ENCODE measurements around the gene ASAP3. TPM values are rescaled to one million over a fixed set of nuclear protein-coding genes. Genes with fewer than 3 reads are reported as not detected.

The ASAP3 gene
- total RNA-seq, 1 donor from 2014 or later: 96.6 TPM

DNA sequence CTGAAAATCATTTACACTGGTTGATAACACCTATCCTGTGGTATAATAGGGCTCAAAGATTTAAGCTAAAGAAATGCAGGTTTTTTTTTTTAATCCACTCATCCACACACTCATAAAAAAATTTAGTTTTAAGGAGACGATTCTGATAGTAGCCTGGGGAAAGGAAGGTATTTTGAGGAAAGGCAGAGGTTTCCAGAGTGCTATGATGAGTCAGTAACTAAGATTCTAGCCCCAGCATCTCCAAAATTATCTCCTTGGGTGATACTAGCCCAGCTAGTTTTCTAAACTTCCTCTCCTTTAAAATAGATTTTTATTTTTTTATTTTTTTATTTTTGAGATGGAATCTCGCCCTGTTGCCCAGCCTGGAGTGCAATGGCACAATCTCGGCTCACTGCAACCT lies 20.7 kb downstream of the ASAP3 start:
- TF ChIP-seq, protein P1, sequence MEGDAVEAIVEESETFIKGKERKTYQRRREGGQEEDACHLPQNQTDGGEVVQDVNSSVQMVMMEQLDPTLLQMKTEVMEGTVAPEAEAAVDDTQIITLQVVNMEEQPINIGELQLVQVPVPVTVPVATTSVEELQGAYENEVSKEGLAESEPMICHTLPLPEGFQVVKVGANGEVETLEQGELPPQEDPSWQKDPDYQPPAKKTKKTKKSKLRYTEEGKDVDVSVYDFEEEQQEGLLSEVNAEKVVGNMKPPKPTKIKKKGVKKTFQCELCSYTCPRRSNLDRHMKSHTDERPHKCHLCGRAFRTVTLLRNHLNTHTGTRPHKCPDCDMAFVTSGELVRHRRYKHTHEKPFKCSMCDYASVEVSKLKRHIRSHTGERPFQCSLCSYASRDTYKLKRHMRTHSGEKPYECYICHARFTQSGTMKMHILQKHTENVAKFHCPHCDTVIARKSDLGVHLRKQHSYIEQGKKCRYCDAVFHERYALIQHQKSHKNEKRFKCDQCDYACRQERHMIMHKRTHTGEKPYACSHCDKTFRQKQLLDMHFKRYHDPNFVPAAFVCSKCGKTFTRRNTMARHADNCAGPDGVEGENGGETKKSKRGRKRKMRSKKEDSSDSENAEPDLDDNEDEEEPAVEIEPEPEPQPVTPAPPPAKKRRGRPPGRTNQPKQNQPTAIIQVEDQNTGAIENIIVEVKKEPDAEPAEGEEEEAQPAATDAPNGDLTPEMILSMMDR (IDR thresholded peaks at IDR 0.05; ENCODE audit: unreplicated experiment): no peak
- Mint-ChIP-seq H3K27me3 (ENCODE audit: low read depth) (no peaks in the 10 kb centered on the region), H3K9me3 (peaks cover 5% of the 10 kb centered on the region), H3K4me1 (no peaks in the 10 kb centered on the region), H3K36me3 (peaks cover 17% of the 10 kb centered on the region), H3K4me3 (no peak overlapping the region), H3K27ac (no peak overlapping the region)
- no peak for DNase-seq (ENCODE audit: low spot score in 2 of 2, unreplicated experiment in 2 of 2)

DNA sequence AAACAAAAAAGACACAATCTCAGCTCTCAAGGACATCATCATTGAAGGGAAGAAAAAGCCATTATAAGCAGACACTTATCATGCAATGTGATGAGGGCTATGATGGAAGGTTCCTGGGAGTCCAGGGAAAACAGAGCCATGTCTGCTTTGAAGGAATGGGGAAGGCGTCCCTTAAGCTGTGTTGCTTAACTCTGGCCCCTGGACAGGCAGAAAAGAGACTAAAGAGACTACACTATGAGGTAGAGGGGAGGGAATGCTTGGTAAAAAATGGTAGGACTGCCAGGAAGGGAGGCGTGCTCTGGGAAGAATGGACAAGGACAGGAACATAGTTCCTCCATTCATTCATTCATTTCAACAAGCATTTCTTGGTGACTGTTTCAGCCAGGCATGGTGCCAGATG lies 21.2 kb downstream of the ASAP3 start:
- Mint-ChIP-seq H3K27me3 (ENCODE audit: low read depth) (no peaks in the 10 kb centered on the region), H3K4me1 (no peaks in the 10 kb centered on the region), H3K36me3 (peaks cover 19% of the 10 kb centered on the region), H3K27ac (no peak overlapping the region), H3K4me3 (no peak overlapping the region), H3K9me3 (peaks cover 5% of the 10 kb centered on the region)
- TF ChIP-seq, protein P1 (IDR thresholded peaks at IDR 0.05; ENCODE audit: unreplicated experiment): no peak
- DNase-seq (ENCODE audit: low spot score in 2 of 2, unreplicated experiment in 2 of 2): no peak

DNA sequence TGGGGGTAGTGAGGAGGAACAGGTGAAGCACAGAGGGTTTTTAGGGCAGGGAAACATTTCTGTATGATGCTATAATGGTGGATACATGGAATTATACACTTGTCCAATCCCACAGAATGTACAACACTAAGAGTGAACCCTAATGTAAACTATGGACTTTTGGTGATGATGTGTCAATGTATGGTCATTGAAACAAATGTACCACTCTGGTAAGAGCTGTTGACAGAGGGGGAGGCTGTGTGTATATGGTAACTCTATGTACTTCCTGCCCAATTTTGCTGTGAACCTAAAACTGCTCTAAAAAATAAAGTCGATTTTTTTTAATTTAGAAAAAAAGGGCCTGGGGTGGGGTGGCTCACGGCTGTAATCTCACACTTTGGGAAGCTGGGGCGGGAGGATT lies 22.9 kb downstream of the ASAP3 start:
- Mint-ChIP-seq H3K36me3 (peaks cover 26% of the 10 kb centered on the region), H3K27ac (no peak overlapping the region), H3K27me3 (ENCODE audit: low read depth) (no peaks in the 10 kb centered on the region), H3K4me3 (no peak overlapping the region), H3K4me1 (no peaks in the 10 kb centered on the region), H3K9me3 (peaks cover 5% of the 10 kb centered on the region)
- no peak for DNase-seq (ENCODE audit: low spot score in 2 of 2, unreplicated experiment in 2 of 2)
- TF ChIP-seq, protein P1 (IDR thresholded peaks at IDR 0.05; ENCODE audit: unreplicated experiment): no peak

DNA sequence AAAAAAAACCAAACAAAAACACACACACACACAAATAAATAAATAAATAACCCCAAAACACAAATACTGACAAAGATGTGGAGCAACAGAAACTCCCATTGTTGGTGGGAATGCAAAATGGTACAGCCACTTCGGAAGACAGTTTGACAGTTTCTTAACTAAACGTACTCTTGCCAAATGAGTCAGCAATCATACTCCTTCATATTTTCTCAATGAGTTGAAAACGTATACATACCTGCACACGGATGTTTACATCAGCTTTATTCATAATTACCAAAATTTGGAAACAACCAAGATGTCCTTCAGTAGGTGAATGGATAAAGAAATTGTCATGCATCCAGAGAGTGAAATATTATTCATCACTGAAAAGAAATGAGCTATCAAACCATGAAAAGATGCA lies 23.5 kb downstream of the ASAP3 start:
- Mint-ChIP-seq H3K27ac (no peak overlapping the region), H3K4me1 (no peaks in the 10 kb centered on the region), H3K9me3 (peaks cover 5% of the 10 kb centered on the region), H3K4me3 (no peak overlapping the region), H3K36me3 (peaks cover 29% of the 10 kb centered on the region), H3K27me3 (ENCODE audit: low read depth) (no peaks in the 10 kb centered on the region)
- DNase-seq (ENCODE audit: low spot score in 2 of 2, unreplicated experiment in 2 of 2): no peak
- TF ChIP-seq, protein P1 (IDR thresholded peaks at IDR 0.05; ENCODE audit: unreplicated experiment): no peak

DNA sequence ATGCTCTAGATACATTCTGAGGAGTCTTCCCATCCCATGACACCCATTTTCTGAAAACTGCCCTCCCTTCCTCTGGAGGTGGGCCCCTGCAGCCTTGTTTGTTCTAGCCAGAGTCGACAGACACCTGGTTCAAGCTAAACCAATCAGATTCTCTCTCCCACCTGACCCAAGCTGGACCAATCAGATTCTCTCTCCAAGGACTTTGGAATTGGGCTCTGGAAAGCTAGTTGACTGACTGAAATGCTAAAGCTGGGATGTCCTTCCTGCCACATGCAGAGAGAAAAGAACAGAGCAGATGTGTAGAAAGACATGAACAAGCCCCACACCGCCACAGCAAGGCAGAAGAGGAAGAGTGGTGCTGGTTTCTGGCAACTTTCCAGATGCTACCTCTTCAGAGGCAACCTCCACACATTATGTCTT lies 24.6 kb downstream of the ASAP3 start:
- no peaks in the 10 kb centered on the region for H3K4me1 Mint-ChIP-seq
- H3K27me3 Mint-ChIP-seq (ENCODE audit: low read depth): no peaks in the 10 kb centered on the region
- TF ChIP-seq, protein P1 (IDR thresholded peaks at IDR 0.05; ENCODE audit: unreplicated experiment): no peak
- DNase-seq (ENCODE audit: low spot score in 2 of 2, unreplicated experiment in 2 of 2): no peak
- peaks cover 5% of the 10 kb centered on the region for H3K9me3 Mint-ChIP-seq
- no peak overlapping the region for H3K4me3 Mint-ChIP-seq
- peaks cover 37% of the 10 kb centered on the region for H3K36me3 Mint-ChIP-seq
- no peak overlapping the region for H3K27ac Mint-ChIP-seq

DNA sequence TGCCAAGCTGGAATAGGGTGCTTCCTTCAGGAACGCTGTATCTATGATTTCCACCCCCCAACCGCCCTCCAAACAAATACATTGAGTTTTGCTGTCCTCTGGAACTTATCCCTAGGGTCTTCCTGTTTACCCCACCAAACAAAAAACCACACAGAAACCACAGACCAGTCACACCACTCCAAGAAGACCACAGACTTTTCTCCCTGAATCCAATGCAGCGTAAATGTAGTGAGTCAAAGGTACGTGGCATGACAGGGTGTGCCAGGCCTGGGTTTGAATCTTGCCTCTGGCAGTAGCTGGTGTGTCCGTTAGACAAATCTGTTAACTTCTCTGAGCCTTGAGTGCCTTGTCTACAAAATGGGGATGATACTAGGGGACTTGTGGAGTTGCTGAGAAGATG lies 27.8 kb downstream of the ASAP3 start:
- H3K27ac Mint-ChIP-seq: no peak overlapping the region
- no peak overlapping the region for H3K4me3 Mint-ChIP-seq
- DNase-seq (ENCODE audit: low spot score in 2 of 2, unreplicated experiment in 2 of 2): no peak
- peaks cover 20% of the 10 kb centered on the region for H3K4me1 Mint-ChIP-seq
- TF ChIP-seq, protein P1 (IDR thresholded peaks at IDR 0.05; ENCODE audit: unreplicated experiment): no peak
- no peaks in the 10 kb centered on the region for H3K9me3 Mint-ChIP-seq
- H3K36me3 Mint-ChIP-seq: peaks cover 29% of the 10 kb centered on the region
- no peaks in the 10 kb centered on the region for H3K27me3 Mint-ChIP-seq (ENCODE audit: low read depth)
